OCI-LY7 (cell line): ENCODE measurements around the gene GCKR.

ENCODE experiments used
- EZH2phosphoT487 ChIP-seq: fragments of 200-600 bp; sonication (generic); IDR thresholded peaks from 2 replicates; pipeline ENCODE4 v1.6.1; 2018; ENCODE audit warnings: low read depth, borderline replicate concordance, mild to moderate bottlenecking, mixed run types, antibody characterized with exemption, low read length, moderate library complexity, mixed read lengths
- TF ChIP-seq, protein P1 (sequence below): fragments of 200-600 bp; sonication (generic); conservative IDR thresholded peaks from 2 replicates; pipeline ENCODE4 v1.5.1; 2014; ENCODE audit warnings: mild to moderate bottlenecking, antibody characterized with exemption, low read length, moderate library complexity, mixed read lengths

DNA sequence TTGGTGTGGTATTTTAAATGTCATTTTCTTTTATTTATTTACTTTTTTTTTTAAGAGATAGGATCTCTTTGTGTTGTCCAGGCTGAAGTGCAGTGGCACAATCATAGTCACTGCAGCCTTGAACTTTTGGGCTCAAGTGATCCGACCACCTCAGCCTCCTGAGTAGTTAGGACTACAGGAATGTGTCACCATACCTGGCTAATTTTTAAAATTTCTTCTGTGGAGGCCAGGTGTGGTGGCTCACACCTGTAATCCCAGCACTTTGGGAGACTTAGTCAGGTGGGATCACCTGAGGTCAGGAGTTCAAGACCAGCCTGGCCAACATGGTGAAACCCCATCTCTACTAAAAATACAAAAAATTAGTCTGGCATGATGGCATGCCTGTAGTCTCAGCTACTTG, 52.7 kb downstream of the GCKR start:
- TF ChIP-seq, protein P1, sequence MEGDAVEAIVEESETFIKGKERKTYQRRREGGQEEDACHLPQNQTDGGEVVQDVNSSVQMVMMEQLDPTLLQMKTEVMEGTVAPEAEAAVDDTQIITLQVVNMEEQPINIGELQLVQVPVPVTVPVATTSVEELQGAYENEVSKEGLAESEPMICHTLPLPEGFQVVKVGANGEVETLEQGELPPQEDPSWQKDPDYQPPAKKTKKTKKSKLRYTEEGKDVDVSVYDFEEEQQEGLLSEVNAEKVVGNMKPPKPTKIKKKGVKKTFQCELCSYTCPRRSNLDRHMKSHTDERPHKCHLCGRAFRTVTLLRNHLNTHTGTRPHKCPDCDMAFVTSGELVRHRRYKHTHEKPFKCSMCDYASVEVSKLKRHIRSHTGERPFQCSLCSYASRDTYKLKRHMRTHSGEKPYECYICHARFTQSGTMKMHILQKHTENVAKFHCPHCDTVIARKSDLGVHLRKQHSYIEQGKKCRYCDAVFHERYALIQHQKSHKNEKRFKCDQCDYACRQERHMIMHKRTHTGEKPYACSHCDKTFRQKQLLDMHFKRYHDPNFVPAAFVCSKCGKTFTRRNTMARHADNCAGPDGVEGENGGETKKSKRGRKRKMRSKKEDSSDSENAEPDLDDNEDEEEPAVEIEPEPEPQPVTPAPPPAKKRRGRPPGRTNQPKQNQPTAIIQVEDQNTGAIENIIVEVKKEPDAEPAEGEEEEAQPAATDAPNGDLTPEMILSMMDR: no peak
- no peak for TF ChIP-seq EZH2phosphoT487
